ENCODE data around the gene PDAP1. TPM values are rescaled to one million over a fixed set of nuclear protein-coding genes. Genes with fewer than 3 reads are reported as not detected.

Gene PDAP1
- polyA plus RNA-seq, 1 of the 3 experiments (the other 2 are of a cell fraction) = 389 TPM

DNA sequence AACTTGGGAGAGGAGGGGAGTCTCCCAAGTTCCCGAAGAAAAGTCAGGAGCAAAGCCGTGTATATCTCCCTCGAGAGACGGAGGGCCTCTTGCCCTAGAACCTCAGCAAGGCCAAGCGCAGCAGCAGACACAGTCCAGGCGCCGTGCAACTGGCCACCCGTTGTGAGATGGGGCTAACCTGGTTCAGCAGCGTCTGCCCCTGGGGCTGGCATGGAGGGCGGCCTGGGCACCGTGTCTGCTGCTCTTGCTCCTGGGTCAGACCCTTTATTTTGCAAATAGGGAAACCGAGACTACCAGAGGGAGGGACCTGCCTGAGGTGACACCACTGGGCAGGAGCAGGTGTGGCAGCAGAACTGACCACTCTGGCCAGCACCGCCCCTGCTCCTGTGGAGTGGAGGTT lies 44.1 kb upstream of the PDAP1 start:
- no peaks in the 10 kb centered on the region for H3K4me1 ChIP-seq (ENCODE audit: control insufficient read depth in 1 of 2, insufficient read depth in 2 of 2, low read depth in 1 of 2, low read length in 1 of 2)
- peaks cover 19% of the 10 kb centered on the region for H4K20me1 ChIP-seq (ENCODE audit: insufficient read depth)
- ChIA-PET POLR2A (no interaction called here), CTCF (no interaction called here)
- peaks cover 67 to 96% of the 10 kb centered on the region in 2 experiments for H3K36me3 ChIP-seq (replicated peaks in 1 of 2; ENCODE audit: control insufficient read depth in 1 of 2, insufficient read depth in 2 of 2, low read length in 1 of 2)
- H3K9me3 ChIP-seq = no peaks in the 10 kb centered on the region
- H3K79me2 ChIP-seq (ENCODE audit: insufficient read depth) = peaks cover 30% of the 10 kb centered on the region; the same call in 1 of the 2 replicates
- TF ChIP-seq, protein P1, sequence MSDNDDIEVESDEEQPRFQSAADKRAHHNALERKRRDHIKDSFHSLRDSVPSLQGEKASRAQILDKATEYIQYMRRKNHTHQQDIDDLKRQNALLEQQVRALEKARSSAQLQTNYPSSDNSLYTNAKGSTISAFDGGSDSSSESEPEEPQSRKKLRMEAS (IDR thresholded peaks at IDR 0.05; ENCODE audit: low read depth) = no peak
- TF ChIP-seq, protein P2, sequence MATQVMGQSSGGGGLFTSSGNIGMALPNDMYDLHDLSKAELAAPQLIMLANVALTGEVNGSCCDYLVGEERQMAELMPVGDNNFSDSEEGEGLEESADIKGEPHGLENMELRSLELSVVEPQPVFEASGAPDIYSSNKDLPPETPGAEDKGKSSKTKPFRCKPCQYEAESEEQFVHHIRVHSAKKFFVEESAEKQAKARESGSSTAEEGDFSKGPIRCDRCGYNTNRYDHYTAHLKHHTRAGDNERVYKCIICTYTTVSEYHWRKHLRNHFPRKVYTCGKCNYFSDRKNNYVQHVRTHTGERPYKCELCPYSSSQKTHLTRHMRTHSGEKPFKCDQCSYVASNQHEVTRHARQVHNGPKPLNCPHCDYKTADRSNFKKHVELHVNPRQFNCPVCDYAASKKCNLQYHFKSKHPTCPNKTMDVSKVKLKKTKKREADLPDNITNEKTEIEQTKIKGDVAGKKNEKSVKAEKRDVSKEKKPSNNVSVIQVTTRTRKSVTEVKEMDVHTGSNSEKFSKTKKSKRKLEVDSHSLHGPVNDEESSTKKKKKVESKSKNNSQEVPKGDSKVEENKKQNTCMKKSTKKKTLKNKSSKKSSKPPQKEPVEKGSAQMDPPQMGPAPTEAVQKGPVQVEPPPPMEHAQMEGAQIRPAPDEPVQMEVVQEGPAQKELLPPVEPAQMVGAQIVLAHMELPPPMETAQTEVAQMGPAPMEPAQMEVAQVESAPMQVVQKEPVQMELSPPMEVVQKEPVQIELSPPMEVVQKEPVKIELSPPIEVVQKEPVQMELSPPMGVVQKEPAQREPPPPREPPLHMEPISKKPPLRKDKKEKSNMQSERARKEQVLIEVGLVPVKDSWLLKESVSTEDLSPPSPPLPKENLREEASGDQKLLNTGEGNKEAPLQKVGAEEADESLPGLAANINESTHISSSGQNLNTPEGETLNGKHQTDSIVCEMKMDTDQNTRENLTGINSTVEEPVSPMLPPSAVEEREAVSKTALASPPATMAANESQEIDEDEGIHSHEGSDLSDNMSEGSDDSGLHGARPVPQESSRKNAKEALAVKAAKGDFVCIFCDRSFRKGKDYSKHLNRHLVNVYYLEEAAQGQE (IDR thresholded peaks at IDR 0.05; ENCODE audit: low read depth, low read length) = no peak
- TF ChIP-seq, protein P3, sequence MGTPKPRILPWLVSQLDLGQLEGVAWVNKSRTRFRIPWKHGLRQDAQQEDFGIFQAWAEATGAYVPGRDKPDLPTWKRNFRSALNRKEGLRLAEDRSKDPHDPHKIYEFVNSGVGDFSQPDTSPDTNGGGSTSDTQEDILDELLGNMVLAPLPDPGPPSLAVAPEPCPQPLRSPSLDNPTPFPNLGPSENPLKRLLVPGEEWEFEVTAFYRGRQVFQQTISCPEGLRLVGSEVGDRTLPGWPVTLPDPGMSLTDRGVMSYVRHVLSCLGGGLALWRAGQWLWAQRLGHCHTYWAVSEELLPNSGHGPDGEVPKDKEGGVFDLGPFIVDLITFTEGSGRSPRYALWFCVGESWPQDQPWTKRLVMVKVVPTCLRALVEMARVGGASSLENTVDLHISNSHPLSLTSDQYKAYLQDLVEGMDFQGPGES (IDR thresholded peaks at IDR 0.05; ENCODE audit: low read depth, low read length) = no peak
- TF ChIP-seq YY1 (IDR thresholded peaks at IDR 0.05; ENCODE audit: low read depth) = no peak
- TF ChIP-seq TEAD4 (IDR thresholded peaks at IDR 0.05; ENCODE audit: borderline replicate concordance, insufficient read depth) = no peak
- TF ChIP-seq FOSL2 (IDR thresholded peaks at IDR 0.05; ENCODE audit: borderline replicate concordance, low read depth) = no peak
- TF ChIP-seq, protein P4, sequence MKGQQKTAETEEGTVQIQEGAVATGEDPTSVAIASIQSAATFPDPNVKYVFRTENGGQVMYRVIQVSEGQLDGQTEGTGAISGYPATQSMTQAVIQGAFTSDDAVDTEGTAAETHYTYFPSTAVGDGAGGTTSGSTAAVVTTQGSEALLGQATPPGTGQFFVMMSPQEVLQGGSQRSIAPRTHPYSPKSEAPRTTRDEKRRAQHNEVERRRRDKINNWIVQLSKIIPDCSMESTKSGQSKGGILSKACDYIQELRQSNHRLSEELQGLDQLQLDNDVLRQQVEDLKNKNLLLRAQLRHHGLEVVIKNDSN (IDR thresholded peaks at IDR 0.05; ENCODE audit: borderline replicate concordance, low read depth) = no peak
- TF ChIP-seq RFX5 (IDR thresholded peaks at IDR 0.05; ENCODE audit: low read length) = no peak
- TF ChIP-seq CTCF (IDR thresholded peaks at IDR 0.05) = no peak
- no peak for TF ChIP-seq RAD21 (IDR thresholded peaks at IDR 0.05; ENCODE audit: low read length)
- no peak for TF ChIP-seq FOXJ3 (CRISPR knock-in tag; IDR thresholded peaks at IDR 0.05)
- TF ChIP-seq SIN3A (IDR thresholded peaks at IDR 0.05; ENCODE audit: borderline replicate concordance, low read depth, low read length) = no peak
- no peak for TF ChIP-seq MEF2A (IDR thresholded peaks at IDR 0.05; ENCODE audit: borderline replicate concordance, low read depth)
- TF ChIP-seq GABPA (IDR thresholded peaks at IDR 0.05; ENCODE audit: low read depth) = no peak
- no peak overlapping the region for H3K4me3 ChIP-seq (ENCODE audit: low read depth in 2 of 2, low read length in 1 of 2)
- H3K27ac ChIP-seq (ENCODE audit: low read depth in 2 of 2, low read length in 1 of 2) = no peak overlapping the region
- peak; percentile 25 for DNase-seq
- no peak overlapping the region for H2AFZ ChIP-seq (ENCODE audit: low read depth)
- no peak overlapping the region for H3K9ac ChIP-seq
- peaks cover 17% of the 10 kb centered on the region for H3F3A ChIP-seq (replicated peaks; ENCODE audit: insufficient read depth)
- WGBS (ENCODE audit: low lambda C conversion rate) = 97% methylated on average over 13 of the region's 13 CpGs
- H3K9me2 ChIP-seq = no peaks in the 10 kb centered on the region
- no peak overlapping the region for H3K4me2 ChIP-seq
- H3K27me3 ChIP-seq (ENCODE audit: insufficient read depth) = no peaks in the 10 kb centered on the region

Measured in SK-N-SH (cell line).